Pulmonary artery endothelial cell (primary cell): ENCODE data around the gene RAI1. TPM values are rescaled to one million over a fixed set of nuclear protein-coding genes. Genes with fewer than 3 reads are reported as not detected.

Experiments used
- DNase-seq: peaks from one replicate; pipeline ENCODE4 v3.0.0-alpha.2; 2011; ENCODE audit warnings: low read depth, low spot score
- total RNA-seq: library from RNA; depleted of rRNA; stranded (reverse); fragments of >200 nt; gene quantifications from 2 replicates; pipeline ENCODE4 v1.2.3, GENCODE V29; 2014

RAI1 gene
- total RNA-seq, 1 donor from 2014 or later = 9.5 TPM

DNA sequence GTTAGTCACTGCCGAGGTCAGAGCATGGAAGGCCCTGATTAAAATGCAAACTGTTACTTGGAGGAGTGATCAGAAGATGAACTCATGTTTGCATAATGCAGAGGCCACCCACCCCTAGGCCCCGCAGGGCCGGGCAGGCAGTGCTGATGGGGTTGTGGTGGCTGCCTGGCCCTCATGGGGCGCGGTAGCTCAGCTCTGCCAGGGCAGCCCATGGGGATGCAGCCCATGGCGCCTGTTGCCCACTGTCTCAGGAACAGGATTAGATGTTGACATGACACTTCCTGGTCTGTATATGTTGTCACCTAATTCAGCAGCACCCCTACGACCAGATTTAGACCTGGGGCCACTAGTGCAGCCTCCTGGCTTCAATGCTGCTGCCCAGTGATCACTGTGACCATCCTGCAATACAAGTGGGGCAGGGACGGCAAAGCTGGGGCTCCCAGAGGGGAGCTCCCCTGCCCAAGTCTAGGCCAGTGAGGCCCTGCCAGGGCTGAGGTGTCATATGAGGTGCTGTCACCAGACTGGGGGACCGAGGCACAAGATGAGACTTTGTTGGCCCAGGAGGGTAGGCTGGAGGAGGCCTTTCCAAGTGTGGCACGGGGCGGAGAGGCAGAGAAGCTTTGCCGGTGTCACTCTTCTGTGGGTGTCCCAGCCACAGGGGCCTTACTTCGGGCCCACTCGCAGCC, 49.1 kb downstream of the RAI1 start:
- no peak for DNase-seq

DNA sequence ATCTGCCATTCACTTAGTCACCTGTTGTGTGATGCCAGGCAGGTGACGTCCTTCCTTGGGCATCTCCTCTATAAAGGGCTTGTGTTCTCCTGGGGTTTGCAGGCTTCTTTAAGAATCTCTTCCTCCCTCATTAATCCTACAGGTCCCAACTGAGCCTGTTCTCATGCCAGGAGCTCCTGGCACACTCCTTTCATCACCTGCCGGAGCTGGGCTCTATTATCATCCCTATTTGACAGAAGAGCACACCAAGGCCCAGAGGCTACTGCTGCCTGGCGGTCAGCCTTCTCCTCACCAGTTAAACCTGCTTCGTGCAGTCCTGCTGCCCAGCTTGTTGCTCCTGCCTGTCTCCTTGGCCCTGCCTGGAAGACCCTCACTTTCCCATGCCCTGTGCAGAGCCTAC, 51.2 kb downstream of the RAI1 start:
- no peak for DNase-seq

DNA sequence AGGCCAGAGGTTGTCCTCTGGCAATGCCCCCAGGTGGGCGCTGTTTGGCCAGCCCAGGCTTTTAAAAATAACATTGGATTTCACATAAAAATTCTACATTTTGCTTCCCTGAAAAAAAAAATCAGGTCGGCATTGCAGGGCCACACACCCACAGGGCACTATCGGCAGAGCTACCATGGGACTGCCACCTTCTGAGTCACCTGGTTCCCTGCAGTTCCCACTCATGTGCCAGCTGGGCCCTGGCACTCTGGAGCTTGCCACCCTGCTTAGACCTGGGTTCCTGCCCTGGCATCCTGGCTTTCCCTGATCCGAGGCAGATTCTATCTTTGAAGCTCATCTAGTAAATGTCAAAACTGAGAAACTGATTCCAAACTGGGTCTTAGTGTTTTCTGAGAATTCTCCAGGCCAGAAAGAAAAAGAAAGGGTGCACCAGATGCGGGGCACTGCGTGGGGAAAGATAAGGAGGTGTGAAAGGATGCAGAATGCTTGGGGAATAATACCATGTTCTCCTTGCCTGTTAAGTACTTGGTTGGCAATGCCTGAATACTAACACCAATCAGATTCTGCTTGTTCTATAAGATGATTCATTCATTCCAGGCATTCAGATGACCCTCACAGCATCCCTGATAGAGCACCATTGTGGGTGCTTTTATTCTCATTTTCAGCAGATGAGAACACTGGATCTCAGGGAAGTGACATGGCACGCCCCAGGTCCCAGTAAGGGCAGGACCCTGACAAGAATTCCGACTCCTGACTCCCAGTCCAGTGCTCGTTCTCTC, 51.8 kb downstream of the RAI1 start:
- no peak for DNase-seq

DNA sequence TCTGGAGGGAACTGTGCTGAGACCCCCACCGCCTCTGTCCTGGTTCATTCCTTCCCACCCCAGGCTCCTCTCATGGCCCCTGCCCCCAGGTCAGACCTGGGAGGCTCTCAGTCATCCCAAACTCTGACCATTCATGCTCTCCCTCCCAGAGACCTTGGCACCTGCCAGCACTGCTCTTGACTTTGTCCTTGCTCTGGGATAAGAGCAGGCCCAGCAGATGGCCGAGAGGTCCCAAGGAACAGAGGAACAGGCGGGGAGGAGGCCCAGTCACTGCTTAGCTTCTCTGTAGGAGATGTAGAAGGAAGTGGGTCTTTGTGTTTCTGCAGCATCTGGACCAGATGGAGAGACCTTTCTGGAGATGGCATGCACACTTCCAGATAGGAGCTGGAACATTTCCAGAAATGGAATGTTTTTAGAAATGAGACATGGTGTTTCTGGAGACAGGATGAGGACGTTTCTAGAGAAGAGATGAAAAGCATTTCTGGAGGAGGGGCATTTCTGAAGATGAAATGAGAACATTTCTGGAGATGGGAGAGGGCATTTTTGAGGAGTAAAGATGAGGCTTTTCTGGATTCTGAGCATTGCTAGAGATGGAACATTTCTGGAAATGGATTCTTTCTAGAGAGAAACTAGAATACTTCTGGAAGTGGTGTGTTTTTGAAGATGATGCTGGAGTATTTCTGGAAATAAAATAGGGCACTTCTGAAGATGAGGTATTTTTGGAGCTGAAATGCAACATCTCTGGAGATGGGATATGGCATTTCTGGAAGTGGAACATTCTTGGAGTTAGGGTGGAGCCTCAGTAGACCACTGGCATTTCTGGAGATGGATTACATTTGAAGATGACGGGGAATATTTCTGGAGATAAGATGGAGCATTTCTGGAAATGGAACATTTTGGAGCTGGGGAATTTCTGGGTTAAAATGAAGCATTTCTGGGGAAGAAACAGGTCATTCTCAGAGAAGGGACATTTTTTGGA, 55.2 kb downstream of the RAI1 start:
- no peak for DNase-seq

DNA sequence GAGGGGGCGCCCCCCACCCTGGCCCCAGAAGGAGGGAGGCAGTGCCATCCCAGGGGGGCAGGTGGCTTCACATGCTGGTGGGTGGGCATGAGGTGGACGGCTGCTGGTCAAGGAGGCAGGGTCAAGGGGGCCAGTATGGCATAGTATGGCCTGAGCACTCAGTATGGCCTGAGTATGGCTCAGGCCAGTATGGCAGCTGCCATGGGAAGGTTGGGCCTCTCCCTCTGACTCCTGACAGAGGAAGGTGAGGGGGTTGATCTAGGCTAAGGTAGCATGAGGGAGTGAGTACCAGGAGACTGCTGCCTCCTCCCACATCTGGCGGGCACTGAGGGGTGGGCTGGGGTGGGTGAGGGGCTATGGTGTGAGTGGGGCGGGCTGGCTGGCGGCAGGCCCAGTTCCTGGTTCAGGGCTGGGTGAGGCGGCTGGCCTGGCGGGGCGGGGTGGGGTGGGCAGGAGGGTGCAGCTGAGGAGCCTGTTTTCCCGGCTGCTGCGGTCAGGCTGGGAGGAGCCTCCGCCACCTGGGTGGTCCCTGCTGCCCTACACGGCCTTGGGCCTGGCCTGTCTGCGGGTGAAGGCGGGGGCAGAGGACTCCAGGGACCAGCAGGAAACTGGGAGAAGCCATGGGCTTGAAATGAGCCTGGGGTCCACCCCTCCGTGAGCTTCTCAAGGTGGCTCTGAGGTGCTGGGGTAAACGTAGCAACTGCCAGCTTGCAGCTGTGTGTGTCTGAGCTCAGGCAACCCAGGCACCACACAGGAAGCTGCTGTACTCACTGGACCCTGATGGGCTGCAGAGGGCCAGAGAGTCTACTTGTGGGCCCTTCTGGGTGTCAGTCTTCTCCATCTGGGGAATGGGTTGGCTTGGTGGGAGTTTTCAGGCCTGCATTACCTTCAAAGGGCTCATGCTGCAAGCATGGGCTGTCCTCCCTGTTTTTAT, 57.0 kb downstream of the RAI1 start:
- DNase-seq = no peak

DNA sequence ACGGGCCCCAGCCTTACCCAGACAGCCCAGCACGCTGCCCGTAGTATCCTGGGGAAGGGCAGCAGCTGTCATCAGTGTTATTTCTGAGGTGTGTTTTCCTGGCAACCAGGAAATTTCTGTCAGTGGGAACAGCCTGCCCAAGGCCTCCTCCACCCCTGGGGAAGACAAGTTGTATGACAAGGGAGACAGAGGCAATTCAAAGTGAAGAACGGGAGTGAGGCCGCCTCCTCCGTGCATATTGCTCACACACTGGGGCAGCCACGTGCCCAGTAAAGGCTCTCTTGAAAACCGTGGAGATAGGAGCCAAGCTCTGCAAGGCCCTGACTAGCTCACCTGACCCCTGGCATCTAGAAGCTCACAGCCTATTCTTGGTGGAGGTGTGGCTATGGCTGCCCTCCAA, 57.6 kb downstream of the RAI1 start:
- DNase-seq = no peak

DNA sequence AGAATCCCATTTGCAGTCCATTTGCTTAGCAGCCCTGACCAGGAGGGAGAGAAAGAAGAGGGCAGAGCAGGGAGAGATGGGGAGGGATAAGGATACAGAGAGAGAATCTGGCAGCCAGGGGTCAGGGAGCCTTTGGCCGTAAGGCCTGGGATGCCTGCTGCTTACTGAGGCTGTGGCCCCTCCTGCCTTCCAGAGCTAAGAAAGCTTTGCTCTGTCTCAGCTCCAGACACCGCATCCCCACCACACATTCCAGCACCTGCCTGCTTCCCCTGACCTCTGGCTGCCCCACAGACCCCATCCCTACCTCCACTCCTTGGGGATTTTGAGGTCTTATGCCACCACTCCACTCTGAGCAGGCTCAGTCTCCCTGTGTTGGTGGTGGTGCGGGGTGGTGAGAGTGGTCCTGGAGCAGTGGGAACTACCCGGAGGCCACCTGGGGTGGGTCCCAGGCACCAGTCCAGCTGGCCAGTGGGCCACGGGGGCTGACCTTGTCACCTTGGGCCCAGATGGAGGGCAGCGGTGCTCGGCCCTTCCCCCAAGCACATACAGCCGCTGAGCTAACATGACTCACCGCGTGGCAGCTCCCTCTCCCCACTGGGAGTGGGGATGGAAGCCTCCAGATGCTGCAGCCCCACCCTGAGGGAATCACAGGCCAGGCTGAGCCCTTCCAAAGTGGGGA, 58.3 kb downstream of the RAI1 start:
- no peak for DNase-seq

DNA sequence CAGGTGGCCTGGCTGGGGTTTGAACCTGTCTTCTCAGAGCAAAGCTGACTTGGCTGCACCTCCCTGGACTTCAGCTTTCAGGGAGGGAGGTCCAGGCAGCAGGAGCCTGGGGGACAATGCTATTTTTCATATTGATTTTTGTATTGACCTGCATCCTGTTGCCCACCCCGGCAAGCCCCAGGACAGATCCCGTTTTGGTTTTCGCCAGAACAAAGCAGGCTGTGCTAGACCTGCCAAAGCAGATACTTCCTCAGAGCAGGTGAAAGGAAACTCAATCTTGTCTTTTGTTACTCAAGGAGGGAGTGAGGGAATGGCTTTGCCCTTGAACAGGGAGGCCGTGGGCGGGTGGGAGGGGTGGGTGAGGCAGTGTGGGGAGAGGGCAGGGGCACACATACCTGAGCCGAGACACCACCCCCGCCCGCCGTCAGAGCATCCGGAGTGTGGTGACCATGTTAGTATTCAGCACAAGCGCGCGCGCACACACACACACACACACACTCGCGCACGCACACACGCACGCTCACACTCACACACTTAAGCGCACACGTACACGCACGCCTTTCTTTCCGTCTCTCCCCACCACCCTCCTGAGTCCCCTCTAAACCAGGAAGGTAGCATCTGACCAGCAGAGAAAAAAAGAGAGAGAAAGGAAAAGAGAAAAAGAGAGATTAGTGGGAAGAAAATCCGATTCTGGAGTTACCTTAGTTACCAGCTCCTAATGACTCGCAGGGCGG, 59.5 kb downstream of the RAI1 start:
- DNase-seq = no peak

DNA sequence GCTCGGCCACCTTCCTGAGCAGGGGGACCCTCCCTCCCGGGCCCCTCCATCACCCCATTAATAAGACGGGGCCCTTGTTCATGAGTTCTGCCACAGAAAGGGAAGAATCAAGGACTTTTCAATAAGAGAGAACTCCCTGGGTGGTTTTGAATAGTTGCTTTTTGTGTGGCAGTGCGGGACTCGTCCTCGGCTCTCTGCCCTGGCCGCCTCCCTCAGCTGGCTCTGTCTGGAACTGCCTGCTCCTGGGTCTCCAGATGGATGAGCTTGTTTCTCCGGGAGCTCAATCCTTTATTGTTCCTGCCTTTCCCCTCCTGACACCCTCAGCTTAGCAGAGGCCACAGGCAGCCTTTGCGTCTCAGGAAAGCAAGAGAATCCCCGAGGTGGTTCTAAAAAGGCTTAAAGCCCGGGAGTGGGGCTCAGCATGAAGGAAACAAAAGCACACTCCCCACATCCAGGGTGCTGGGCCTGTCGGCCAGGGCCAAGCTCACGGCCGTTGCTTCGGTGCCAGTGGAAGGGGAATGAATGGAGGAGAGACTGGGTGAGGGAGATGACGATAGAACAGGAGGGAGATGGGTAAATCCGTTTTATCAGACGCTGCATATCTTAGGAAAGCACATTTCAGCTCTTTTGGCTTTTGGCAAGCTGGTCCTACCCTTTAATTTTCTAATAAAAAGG, 60.2 kb downstream of the RAI1 start:
- DNase-seq = no peak

DNA sequence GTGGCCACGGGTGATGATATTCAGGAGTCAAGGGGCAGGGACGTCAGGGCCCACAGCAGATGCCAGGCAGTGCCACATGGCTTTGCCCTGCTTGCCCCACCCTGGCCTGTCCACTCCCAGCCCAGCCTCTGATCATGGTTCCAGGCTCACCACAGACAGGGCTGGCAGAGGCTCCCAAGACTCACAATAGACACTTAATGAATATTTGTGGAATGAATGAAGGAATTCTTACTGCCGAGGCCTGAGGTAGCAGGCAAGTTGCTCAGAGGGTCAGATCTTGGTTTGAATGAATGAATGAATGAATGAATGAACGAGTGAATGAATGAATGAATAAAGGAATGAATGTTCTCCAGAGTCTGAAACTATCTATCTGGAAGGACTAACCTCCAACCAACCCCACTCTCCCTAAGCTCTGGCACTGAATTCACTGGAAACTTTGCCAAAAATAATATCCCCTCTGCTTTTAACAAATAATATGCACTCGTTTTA, 60.9 kb downstream of the RAI1 start:
- no peak for DNase-seq

DNA sequence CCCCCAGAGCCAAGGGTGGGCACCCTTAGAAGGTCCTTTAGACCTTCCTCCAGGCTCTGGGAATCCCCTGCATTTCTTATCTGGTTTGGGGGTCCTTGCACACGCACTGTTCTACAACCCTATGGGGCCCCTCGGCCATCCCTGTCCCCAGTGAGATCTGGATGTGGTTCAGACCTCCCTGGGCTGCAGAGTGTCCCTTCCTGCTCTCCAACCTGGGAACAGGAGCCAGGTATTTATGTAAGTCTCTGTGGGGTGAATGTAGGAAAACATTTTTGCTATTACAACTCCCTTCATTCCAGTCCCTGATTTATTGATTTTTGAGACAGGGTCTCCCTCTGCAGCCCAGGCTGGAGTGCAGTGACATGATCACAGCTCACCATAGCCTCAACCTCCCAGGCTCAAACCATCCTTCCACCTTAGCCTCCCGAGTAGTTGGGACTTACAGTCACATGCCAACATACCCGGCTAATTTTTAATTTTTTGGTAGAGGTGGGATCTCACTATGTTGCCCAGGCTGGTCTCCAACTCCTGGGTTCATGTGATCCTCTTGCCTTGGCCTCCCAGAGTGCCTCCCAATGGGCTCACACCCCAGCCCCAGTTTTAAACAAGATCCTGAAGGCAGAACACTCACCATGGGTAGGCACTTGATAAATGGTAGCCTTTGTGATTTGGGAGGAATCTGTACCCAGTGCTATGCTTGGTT, 61.6 kb downstream of the RAI1 start:
- DNase-seq = no peak

DNA sequence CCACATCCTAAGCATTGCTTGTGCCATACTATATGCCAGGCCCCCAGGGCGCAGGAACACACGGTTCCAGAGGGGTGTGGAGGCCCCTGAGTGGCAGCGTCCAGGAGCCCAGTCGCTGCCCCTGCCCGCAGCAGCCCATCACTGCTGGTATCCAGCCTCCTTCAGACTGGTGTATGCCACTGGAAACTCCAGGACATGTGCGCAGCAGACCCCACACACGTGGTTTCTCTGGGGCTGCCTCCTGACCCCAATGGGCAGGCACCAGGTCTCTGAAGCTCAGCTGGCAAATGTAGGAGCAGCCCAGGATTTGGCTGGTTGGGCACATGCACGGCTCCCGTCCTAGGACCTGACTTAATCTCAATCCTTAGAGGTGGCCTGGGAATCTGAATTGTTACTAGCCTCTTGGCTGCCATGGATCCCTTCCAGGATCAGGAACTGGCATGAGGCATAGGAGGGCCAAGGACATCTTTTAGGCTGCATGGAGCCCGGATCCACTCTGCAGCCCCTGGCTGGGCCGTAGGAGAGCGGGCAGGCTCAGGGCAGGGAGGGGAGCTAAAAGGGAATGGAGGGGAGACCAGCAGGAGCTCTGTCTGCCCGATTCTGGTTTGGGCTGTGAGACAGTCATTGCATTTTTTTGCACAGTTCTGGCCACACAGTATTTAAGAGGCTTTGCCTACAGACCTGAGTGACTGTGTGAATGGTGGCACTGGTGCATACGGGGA, 62.3 kb downstream of the RAI1 start:
- DNase-seq = no peak

DNA sequence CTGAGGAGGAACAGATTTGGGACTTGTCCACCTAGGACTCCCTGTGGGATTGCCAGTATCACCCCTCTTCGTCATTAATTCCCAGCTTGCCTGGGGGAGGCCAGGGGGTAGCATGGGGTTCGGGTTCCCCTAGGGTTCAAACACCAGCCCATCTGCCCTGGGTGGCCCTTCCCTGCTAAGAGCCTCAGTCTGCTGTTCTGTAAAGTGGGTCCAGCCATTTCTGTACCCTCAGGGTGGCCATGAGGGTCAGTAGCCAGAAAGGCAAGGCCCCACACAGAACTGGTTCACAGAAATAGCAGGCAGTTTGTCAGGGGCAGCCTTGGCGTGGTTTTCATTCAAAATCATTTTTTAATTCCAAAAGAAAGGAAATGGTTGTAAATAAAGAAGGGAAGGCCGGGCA, 62.9 kb downstream of the RAI1 start:
- DNase-seq = no peak

DNA sequence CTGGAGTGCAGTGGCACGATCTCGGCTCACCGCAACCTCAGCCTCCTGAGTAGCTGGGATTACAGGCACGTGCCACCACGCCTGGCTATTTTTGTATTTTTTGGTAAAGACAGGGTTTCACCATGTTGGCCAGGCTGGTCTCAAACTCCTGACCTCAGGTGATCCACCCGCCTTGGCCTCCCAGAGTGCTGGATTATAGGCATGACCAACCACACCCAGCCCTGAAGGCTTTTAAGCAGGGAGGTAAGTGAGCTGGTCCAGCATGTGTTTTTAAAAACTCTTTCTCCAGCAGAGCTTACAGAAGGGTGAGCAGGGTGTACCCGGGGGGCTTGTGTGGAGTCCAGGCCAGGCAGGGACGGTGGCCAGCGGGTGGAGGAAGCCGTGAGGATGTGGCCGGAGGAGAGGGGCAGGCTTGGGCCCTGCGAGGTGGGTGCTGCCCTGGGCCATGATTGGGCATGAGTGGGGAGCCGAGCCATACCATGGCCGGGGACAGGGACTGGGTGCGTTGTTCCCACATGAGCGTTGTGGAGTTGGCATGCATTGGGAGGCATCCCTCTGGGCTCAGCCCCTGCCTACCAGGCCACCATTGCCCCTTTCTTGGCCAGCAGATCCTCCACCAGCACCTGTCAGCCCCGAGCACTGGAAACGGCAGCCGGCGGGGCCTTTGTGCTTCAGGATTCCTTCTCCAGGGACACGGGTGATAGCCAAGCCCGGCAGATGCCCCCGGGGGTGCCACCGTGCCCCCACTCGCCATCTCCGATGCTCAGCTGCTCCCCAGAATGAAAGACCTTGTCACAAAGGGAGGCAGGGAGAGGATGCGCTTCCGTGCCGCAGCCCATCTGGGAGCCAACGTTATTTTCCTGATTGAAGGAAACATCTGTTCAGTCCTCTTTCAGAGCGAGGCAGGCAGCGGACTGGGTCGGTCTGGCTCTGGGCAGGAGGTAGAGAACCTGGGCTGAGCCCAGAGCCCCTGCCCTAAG, 64.5 kb downstream of the RAI1 start:
- no peak for DNase-seq

DNA sequence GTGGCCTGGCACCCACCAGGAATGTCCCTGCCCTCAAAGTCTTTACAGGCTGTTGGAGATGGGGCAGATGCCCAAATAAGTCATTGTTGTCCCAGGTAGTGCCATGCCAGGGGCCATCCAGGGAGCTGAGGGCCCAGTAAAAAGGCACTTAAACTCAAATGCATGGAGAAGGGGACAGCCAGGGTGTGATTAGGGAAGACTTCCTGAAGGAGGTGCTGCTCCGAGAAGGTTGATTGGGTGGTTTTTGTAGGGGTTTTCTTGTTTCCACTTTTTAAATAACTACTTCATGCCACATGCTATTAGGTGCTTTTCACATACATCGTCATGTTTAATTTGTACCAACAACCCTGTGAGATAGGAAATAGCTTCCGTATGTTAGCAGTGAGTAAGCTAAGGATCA, 66.9 kb downstream of the RAI1 start:
- no peak for DNase-seq

DNA sequence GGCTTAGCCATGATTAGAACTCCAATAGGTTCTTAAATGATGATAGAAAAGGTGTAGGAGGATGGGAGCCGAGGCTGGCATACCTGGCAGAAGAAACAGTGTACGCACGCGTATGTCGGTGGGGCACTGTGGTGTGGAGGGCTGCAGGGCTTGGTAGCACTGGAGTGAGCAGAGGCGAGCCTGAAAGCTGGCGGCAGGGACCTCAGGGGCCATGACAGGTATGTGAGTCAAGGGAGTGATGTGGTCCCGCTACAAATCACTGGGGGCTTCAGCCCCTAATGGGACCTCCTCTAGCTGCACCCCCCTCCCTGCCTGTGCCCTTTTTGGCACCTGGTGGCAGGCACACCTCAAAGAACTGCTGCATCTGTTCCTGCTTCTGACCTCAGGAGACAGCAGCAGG, 67.3 kb downstream of the RAI1 start:
- no peak for DNase-seq
